Psoas muscle (tissue), 8 donors: ENCODE measurements around the gene LRFN2. TPM values are rescaled to one million over a fixed set of nuclear protein-coding genes. Genes with fewer than 3 reads are reported as not detected.

Source experiments
- ATAC-seq, 4 donors: fragments of 200-7000 bp; cut with Tn5 transposase; one replicate each; pipeline ENCODE4 v1.9.1; 2020; ENCODE audit warnings: moderate library complexity in 3 of 4, mild to moderate bottlenecking in 2 of 4
- DNase-seq, 2 donors: peaks; one replicate each; pipeline ENCODE4 v3.0.0-alpha.2; 2020
- H3K27ac ChIP-seq: fragments of 200-600 bp; one replicate; pipeline ENCODE4 v1.8.0; 2022
- H3K27me3 ChIP-seq, 3 donors: fragments of 200-600 bp in 1 of 3; one replicate each; pipeline versions ENCODE4 v1.6.1 to v1.8.0; 2013 to 2022; ENCODE audit warnings: low read length in 2 of 3, mild to moderate bottlenecking in 2 of 3, moderate library complexity in 1 of 3; ENCODE audit not compliant: insufficient read depth in 3 of 3
- H3K36me3 ChIP-seq, 2 donors: fragments of 200-600 bp in 1 of 2; one replicate each; pipeline versions ENCODE4 v1.6.1 to v1.8.0; 2013 to 2022; ENCODE audit warnings: low read depth in 1 of 2, mild to moderate bottlenecking in 1 of 2, moderate library complexity in 1 of 2; ENCODE audit not compliant: insufficient read depth in 1 of 2
- H3K4me1 ChIP-seq: fragments of 200-600 bp; one replicate; pipeline ENCODE4 v1.8.0; 2022
- H3K4me3 ChIP-seq: fragments of 200-600 bp; one replicate; pipeline ENCODE4 v1.8.0; 2022; ENCODE audit warnings: mild to moderate bottlenecking
- H3K9me3 ChIP-seq: fragments of 200-600 bp; one replicate; pipeline ENCODE4 v1.8.0; 2022
- CTCF ChIP-seq: fragments of 200-600 bp; IDR thresholded peaks from one replicate; pipeline ENCODE4 v1.8.0; 2022; ENCODE audit warnings: antibody characterized with exemption
- WGBS, 3 donors: extraction: QIAGEN DNeasy Blood & Tissue Kit; methylation state at CpG; one replicate each; pipeline versions ENCODE4 v1.1.6 to v1.1.7; 2013; 5-methylcytosine and 5-hydroxymethylcytosine counted together
- intact Hi-C, 2 donors: fragments of 100-400 bp; cut with DNase I; formaldehyde crosslinking; loops; one replicate each; pipeline versions ENCODE4 v1.11.0 to v1.14.2; 2022
- polyA plus RNA-seq, 3 donors: library from polyadenylated mRNA; stranded (reverse); fragments of 200-250 nt; gene quantifications; one replicate each; pipeline ENCODE4 v1.2.3, GENCODE V29; 2013
- total RNA-seq, 4 donors: library from RNA; stranded (reverse); fragmentation: NEBNext Ultra II Directional in 2 of 4; extraction: Animal tissue kit (Norgen Biotek cat#: 25700) in 2 of 4; gene quantifications; one replicate each; pipeline versions ENCODE4 v1.2.1 to v1.2.4, GENCODE V29; 2021 to 2023
- donor health status: healthy with polysubstance abuse.
- donor health status: DM: no; HTN: no; CAD: no; lungs with moderate emphysema.
- donor health status: Bipolar disorder and iron deficiency.
- donor health status: healthy.
- donor health status: DM: yes; HTN: yes; CAD: no.
- donor health status: DM: no; HTN: no; CAD: no.
- donor health status: DM: no; HTN: no; CAD: no.
- donor health status: DM: yes; HTN: yes; CAD: no.

The LRFN2 gene
- total and polyA plus RNA-seq, 7 donors, result 0.06 TPM; not detected in 6

GRCh38 chr6:40397287-40398033 lies 189.7 kb downstream of the LRFN2 start:
- ATAC-seq, result no peak
- WGBS, 3 donors, result 93 to 94% (median 93%) methylated on average over 6 of the region's 6 CpGs
- no peak for DNase-seq
- no peak overlapping the region for H3K27ac ChIP-seq
- no peaks in the 10 kb centered on the region for H3K36me3 ChIP-seq
- no peaks in the 10 kb centered on the region for H3K9me3 ChIP-seq
- H3K4me1 ChIP-seq, result peaks cover 7% of the 10 kb centered on the region
- H3K27me3 ChIP-seq, result no peaks in the 10 kb centered on the region
- intact Hi-C loops, result loop anchor here in 1 of 2 donors (5.0 kb wide), 1 partner anchor 50 kb away; no protein-coding TSS in a partner anchor
- TF ChIP-seq CTCF, result no peak
- H3K4me3 ChIP-seq, result no peak overlapping the region

- intact Hi-C loops, result loop anchor here in 1 of 2 donors (5.0 kb wide), 1 partner anchor 48 kb away; no protein-coding TSS in a partner anchor
- no peaks in the 10 kb centered on the region for H3K9me3 ChIP-seq
- TF ChIP-seq CTCF, result no peak
- H3K4me1 ChIP-seq, result peaks cover 7% of the 10 kb centered on the region
- 74 to 82% (median 79%) methylated on average over 4 of the region's 4 CpGs for WGBS, 3 donors
- DNase-seq (no peak), ATAC-seq (peak in 3 of 4 donors; percentile 20 to 23 (median 21))
- no peak overlapping the region for H3K4me3 ChIP-seq
- H3K27me3 ChIP-seq, result no peaks in the 10 kb centered on the region
- H3K36me3 ChIP-seq, result no peaks in the 10 kb centered on the region
- peak overlapping the region; percentile 61 for H3K27ac ChIP-seq
Measured at GRCh38 chr6:40395698-40396076, 191.5 kb downstream of the LRFN2 start.

- H3K9me3 ChIP-seq, result no peaks in the 10 kb centered on the region
- 37 to 47% (median 41%) methylated on average over 5 of the region's 5 CpGs for WGBS, 3 donors
- TF ChIP-seq CTCF, result no peak
- no peaks in the 10 kb centered on the region for H3K27me3 ChIP-seq
- peaks cover 7% of the 10 kb centered on the region for H3K4me1 ChIP-seq
- intact Hi-C loops, result loop anchor here in 1 of 2 donors (5.0 kb wide), 1 partner anchor 48 kb away; no protein-coding TSS in a partner anchor
- H3K27ac ChIP-seq, result peak overlapping the region; percentile 61
- DNase-seq (peak; percentile 52 to 88), ATAC-seq (peak; percentile 92 to 97 (median 97))
- H3K36me3 ChIP-seq, result no peaks in the 10 kb centered on the region
- H3K4me3 ChIP-seq, result no peak overlapping the region
Measured at GRCh38 chr6:40395066-40395697, 192.0 kb downstream of the LRFN2 start.

- Histone ChIP-seq H3K27me3 (no peaks in the 10 kb centered on the region), H3K4me1 (peaks cover 7% of the 10 kb centered on the region), H3K9me3 (no peaks in the 10 kb centered on the region), H3K36me3 (no peaks in the 10 kb centered on the region), H3K4me3 (no peak overlapping the region), H3K27ac (no peak overlapping the region)
- no peak for ATAC-seq
- no peak for TF ChIP-seq CTCF
- 79 to 100% (median 100%) methylated on average over 1 of the region's 1 CpG for WGBS, 3 donors
- intact Hi-C loops, result no loop called here
- DNase-seq, result no peak
Measured at GRCh38 chr6:40394381-40394780, 192.8 kb downstream of the LRFN2 start.
